NOMO-1 (cell line): ENCODE measurements around the gene CACHD1.
"Not testable (repeated sequence)": the region's sequence is repeated elsewhere in the genome, so short reads cannot be mapped to it uniquely, and the experiment has no call there.

ENCODE experiments used
- DNase-seq, 2 experiments: peaks; one replicate each; lab custom pipeline; 2025; ENCODE audit not compliant: unreplicated experiment in 2 of 2; lab: John Stamatoyannopoulos, UW

CACHD1 gene

DNA sequence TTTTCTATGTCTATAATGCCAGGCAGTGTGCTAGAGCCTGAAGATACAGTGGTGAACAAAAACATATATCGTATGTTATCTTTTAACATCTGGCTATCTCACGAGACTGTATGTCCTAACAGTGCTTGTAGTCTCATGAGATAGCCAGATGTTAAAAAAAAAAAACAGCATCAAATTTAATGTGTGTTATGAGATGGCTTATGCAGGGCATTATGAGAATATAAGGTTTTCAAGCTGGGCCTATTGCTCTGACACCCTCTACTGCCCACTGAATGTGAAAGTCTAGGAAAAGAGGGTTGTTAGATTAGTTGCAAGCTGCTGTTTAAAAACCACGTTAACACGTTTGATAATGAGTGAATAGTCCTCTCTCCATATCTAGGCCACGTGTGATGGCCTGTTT is 109.8 kb downstream of the CACHD1 start:
- no peak for DNase-seq

DNA sequence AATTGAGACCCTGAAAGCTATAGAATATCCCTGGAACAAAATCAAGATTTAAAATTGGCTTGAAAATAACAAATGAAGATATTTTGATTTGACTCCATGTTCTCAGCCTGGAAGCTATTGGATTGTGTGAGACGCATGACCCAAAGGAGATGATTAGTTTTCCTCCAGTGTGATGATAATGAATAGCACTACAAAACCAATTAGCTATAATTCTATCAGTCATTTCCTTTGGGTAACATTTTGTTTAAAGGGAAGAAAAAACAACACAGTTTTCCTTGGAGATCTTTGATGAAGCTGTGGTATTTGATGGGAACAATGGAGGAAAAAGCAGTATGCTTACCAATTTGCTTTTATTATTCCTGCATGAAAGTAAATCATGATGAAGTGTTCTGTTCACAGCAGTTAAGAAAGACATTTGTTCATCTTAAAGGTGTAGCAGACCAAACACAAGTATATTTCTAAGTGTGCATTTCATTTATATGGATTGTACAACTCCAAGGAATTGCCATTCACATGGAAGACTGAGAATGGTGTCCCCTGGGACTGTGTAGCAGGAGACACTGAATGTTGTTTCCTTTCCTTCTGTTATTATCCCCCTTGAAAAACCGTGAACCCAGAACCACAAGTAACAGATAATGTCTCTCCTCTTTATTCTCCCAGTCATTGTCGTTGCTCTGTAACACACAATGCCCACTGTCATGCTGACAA is 111.4 kb downstream of the CACHD1 start:
- DNase-seq: no peak

DNA sequence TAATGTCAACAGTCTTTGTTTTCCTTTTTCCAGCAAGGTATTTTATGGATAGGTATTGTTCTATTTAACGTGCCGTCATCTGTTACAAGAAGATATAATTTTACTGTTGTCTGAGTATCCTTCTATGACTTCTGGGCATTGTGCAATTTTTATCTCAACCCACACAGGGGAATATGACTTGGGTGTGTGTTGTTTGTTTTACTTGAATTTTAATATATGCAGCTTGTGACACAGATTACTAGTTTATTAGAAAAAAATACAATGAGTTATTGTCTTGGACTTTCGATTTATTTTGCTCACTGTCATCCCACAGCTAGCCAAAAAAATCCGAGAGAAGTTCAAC is 111.9 kb downstream of the CACHD1 start:
- no peak for DNase-seq

DNA sequence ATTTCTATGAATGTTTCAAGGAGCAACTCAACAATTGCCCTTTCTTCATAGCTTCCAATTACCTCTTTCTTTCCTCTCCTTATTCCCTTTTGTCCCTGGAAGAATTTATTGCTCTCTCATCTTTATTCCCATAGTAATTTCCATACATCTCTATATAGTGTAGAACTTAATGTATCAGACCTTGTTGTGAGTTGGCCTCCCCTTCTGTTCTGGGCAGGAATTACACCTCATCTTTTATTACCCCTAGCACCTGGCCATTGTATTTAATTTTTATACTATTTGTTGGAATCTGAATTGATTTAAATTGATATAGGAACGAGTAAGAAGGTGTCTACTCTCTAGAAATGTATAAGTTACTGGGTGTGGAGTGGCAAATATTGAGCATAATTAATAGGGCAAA is 114.5 kb downstream of the CACHD1 start:
- DNase-seq: no peak

DNA sequence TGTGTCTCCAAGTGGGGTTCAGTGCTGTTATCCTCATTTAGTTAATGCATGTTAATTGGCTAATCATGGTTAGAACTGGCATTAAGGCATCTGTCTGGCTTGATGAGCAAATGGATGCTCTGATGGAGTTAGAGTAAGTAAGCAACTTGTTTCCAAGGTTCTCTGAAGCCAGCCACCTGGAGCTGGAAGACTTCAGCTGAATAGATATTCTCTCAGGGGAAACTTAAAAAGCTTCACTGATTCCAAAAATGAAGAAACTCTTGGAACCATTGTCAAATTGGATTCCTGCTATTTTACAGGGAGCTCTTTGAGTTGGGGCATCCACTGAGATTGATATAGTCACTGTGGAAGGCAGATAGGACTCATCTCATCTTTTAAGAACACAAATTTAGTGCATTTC is 118.9 kb downstream of the CACHD1 start:
- no peak for DNase-seq

DNA sequence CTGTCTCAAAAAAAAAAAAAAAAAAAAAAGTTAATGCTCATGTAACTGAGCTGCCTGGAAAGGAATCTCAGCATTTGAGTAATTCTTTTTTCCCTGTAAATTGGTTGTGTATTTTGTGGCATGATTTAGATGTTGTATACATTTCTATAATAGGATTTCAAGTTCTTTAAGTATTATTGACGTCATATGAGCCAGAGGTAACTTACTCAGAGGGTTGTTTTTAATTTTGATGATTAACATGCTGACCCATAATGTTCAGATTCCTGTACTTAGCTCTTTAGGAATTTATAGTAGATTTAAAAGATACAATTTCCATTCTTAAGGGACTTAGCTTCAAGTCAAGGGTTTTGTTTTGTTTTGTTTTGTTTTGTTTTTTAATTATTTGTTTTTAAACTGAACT is 120.4 kb downstream of the CACHD1 start:
- DNase-seq: no peak

DNA sequence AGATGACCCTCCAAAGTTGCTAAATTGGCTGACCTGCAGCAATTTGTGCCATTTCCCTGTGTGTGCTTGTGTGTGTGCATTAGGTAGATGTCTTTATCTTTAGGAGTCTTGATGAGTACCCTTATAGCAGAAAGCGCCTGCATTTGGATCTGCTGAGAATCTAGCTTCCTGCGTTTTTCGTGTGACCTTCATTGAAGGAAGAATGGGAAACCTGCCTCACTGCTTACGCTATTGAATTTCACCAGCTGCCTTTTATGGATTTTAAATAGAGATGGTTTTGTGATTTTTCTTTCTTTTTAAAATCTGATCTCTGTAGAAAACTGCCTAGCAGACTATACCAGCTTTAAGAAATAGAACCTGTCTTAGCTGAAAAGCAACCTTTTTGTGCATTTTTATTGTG is 124.5 kb downstream of the CACHD1 start:
- no peak for DNase-seq

DNA sequence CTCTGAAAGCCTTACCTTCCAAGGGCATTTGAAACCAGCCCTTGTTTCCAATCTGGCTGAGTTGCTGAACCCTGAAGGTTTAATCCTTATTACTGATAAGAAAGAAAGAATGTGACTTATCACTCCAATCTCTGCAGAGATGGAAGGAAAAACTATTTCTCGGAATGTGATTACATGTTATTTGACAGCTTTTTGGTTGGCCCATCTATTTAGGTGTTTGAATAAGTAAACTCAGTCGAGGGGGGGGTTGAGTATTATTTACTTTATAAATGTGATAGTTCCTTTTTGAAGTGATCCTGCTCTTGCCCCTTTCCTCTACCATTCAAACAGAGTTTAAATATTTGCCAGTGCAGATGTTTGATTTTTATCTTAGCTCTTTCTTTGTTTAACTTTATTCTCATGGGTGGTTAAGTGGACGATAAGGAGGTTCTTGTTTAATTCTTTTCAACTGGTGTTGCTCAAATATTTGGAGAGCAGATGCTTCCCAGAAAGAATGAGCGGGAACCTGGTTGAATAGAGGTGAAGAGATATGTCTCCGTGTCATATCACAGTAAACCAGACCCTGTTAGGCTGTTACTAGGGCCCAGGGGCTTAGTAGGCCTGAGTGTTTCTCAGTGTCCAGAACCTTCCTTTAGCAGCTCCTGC is 126.1 kb downstream of the CACHD1 start:
- no peak for DNase-seq

DNA sequence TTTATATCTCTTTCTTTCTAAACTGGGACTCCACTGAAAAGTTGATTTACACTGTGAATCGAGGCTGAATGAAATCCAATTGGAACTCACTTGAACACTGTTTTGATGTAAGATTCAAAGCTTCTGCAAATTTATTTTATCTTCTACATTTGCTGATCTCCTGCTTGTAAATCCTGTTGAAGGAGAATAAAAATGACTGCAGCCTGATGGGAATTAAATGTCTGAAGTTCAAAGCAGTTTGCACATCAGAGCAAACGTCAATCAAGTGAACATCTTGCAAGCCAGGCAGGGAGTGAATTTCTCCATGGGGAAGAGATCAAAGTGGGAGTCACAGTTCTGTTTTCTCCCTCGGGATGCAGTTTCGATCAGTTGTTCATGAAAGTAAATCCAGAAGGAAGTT is 127.2 kb downstream of the CACHD1 start:
- no peak for DNase-seq

DNA sequence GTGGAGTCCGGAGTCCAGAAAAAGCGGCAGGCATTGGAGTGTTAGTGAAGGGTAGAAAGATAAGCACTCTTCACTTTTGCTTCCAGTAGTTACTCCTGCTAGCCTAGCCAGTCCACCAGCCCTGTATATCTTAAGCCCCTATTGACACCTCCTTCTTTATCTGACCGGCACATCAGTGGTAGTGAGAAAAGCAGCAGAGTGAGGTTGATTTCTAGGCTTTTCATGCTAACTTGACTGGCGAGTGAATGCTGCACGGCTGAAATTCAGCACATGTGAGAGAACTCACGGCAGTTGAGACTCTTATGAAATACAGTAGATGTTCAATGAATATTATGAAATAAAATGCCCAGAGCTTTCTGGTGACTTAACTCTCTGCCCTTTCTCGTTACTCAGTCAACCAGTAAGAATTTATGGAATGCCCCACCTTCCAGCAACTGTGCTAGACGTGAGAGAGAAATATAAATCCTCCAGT is 128.2 kb downstream of the CACHD1 start:
- DNase-seq: peak in 1 of 2 experiments; percentile 28

DNA sequence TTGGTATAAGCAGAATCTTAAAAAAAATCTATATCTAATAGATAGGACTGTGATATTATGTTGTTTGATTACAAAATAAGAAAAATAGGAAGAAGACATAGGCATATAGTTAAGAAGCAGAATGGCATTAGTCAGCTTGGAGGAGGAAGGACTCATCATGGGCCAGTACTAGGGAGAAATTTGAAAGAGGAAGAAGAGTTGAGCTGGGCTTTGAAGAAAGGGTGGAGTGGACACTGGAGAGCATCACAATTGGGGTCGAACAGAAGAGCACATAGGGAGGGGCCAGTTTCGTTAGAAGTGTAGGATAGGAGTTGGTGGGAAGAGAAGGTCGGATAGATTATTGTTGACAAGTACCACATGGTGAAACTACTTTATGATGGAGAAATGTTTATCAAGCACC is 129.3 kb downstream of the CACHD1 start:
- DNase-seq: no peak

DNA sequence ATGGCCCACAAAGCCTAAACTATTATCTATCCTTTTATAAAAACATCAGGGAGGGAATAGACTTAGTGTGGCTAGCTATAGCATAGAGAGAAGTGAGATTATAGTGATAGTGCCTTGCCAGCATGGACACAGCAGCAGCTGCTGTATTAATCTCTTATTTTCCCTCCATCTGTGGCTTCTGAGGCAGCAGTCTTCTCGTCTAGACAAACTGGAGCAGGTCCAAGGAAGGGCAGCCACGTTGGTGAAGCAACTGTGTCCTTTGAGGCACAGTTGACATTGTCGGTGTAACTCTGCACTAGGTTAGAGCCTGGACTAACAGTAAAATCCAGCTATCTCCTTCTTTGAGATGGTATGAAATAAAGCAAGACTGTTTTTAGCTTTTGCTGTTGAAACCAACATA is 131.3 kb downstream of the CACHD1 start:
- no peak for DNase-seq

DNA sequence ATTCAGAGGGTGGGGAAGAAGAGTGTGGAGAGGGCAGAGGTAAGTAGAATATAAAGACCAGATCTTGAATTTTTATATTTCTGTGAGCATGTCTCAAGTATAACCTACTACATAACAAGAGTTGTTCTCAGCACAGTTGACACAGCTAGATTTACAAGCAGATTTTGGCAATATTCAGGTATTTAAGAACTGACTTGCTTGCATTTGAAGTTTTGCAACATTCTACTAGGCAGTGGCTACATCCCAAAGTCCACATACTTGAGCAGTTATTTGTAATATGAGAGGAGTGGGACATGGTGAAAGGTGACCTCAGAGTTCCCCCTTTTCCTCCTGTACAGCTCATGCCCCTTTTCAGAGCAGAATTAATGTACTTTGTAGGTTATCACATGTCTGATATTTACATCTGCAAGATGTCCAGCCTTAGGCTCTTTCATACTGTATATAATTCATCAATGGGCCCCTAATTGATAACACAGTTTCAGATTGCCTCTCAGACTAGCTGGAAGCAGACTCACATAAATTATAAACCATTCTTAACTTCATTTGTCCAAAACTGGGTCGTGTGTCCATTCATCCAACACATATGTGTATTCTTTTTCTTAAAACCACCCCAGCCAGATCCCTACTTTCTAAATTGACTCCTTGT is 138.2 kb downstream of the CACHD1 start:
- no peak for DNase-seq

DNA sequence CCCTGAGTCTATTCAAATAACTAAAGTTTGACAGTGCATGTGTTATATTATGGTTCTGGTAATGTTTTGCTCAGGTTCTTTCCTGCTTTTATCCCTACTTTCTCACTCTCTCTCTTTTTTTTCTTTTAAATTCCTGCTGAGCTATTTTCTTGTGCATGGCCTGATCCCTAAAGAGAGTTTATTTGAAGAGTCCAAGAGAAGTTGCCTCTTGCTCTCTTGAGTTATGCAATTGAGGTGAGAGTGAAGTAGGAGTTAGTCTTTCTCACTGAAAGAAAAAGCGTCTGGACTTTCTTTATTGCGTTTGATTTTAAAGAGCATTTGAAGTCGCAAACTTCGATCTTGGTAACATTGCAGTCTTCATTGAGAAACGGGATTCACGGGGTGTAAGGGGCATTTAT is 138.7 kb downstream of the CACHD1 start:
- no peak for DNase-seq

DNA sequence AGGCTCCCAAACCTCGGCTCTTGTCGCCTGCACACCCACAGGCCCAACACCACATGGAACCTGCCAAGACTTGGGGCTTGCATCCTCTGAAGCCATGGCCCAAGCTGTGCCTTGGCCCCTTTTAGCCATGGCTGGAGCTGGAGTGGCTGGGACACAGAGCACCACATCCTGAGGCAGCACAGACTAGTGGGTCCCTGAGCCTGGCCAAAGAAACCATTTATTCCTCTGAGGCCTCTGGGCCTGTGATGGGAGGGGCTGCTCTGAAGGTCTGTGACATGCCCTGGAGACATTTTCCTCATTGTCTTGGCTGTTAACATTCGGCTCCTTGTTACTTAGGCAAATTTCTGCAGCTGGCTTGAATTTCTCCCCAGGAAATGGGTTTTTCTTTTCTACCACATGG is 141.0 kb downstream of the CACHD1 start:
- not testable (repeated sequence) for DNase-seq

DNA sequence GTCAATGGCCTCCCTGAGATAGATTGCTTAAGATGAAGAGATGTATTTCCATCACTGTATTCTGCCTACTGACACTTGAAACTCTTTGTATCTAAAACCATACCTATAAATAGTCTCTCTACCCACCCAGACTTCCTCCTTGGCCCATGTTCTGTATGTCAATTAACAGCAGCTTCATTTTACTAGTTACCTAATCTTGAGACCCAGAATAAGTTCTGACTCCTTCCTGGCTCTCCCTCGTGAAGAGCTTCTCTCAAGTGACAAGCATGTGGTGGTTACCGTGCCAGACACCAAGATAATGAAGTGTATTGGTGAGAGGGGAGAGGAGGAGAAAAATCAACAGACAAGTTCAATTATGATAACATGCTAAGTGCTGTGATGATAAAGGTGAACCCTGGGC is 146.1 kb downstream of the CACHD1 start:
- DNase-seq: peak; percentile 53 to 80

DNA sequence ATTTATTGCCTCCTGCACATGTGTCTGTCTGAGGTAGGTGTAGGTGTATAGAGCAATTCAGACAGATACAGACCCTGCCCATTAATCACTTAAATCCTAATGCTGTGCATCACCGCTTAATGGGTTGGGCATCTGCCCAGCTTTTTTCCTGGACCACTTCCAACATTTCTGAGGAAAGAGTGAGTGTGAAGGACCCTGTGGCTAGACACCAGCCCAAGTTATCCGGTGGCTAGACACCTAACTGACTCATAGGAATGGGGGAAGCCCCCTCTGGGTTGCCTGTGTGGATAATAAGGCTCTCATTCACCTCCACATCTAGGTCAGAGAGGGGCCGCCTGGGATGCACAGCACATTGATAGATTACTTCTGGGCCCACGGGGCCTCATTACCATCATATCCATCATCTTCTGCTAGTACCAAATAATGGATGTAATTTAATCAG is 153.8 kb downstream of the CACHD1 start:
- DNase-seq: no peak

DNA sequence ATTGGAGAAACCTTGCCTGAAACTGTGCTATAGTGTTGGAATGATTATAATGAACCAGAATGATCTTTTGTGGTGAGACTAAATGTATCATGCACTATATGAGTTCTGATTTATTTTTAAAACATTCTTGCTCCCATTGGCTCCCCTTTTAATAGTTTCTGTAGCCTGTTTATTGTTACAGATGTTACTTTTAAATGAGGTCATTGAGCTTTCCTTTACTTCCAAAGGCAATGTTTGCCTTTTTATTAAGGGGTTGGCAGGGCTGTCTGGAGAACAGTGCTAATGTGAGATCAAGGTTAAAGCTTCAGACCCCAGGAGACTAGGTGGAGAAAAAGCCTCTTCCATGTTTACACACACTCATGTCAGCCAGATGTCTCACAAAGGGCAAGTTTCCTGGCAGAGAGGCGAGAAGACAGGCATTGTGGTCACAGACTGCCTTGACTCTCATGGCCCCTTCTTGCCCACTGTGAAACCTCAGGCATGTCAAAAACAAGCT is 154.3 kb downstream of the CACHD1 start:
- no peak for DNase-seq

DNA sequence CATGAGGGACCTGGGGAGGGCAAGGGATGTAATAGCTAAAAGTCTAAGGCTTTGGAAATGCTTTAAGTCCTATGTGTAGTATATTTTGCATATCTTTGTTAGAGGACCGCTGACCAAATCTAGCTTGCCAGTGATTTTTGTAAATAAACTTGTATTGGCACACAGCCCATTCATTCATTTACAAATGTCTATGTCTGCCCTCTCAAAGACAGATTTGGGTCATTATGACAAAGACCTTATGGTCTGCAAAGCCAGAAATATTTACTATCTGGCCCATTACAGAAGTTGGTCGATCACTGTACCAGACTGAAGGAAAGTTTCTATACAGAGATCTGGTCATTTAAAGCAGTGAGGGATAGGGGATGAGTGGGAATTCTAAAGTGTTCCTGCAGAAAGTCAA is 154.9 kb downstream of the CACHD1 start:
- no peak for DNase-seq

DNA sequence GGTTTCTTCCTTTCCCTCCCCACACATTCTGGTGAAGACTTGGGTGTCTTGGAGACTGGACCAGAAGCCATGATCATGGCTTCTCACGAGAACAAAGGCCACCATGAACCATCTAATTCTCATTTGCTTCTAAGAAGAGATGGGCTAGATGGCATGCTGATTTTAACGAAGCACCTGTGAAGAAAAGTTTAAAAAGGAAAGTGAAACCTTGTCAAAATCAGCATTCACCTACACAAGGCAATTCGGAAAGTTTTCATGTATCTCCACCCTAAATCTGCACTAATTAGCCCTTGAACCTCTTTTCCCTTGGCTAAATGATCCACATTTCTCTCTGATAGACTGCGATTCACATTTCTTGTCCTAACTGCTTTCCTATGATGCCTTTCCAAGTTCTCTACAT is 160.7 kb downstream of the CACHD1 start:
- no peak for DNase-seq

DNA sequence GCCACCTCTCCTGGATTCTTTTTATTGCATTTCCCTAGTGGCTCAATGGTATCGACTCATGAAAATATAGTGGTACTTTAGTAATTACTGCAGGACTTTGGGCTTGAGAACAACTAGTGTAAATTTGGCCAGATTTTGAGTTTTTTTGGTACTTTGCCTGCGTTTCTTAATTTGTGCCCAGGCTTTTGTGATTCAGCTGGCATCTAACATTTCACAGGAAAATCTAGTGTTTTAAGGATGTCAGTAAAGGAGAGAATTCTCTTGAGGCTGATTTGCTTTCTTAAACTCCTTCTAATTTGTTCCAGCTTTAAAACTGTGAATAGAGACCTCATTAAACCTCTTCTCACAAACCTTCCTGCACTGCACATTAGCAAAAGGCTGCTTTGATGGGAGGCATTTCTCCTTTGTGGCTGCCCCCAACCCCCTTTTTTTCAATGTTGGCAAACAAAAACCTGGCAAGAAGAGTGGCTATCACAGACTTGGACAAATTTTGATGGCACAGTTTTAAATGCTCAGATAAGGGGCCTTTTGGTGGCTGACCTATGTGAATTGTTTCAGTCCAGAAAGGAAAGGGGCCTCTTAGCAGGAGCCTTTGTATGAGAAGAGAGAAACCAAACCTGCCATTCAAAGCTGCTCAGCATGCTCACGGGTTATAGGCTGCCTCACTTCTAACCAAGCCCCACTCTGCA is 161.6 kb downstream of the CACHD1 start:
- DNase-seq: no peak
